Measurements from ENCODE around the gene SERPINB13.

The SERPINB13 gene, protein sequence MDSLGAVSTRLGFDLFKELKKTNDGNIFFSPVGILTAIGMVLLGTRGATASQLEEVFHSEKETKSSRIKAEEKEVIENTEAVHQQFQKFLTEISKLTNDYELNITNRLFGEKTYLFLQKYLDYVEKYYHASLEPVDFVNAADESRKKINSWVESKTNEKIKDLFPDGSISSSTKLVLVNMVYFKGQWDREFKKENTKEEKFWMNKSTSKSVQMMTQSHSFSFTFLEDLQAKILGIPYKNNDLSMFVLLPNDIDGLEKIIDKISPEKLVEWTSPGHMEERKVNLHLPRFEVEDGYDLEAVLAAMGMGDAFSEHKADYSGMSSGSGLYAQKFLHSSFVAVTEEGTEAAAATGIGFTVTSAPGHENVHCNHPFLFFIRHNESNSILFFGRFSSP

GRCh38 chr18:63586966-63587365, at the start of gene SERPINB13:
Gene SERPINB13 (plus strand): TSS chr18:63587343. CDS start chr18:63588668, 1,325 bp downstream.
- DNase-seq, result no peak

DNA sequence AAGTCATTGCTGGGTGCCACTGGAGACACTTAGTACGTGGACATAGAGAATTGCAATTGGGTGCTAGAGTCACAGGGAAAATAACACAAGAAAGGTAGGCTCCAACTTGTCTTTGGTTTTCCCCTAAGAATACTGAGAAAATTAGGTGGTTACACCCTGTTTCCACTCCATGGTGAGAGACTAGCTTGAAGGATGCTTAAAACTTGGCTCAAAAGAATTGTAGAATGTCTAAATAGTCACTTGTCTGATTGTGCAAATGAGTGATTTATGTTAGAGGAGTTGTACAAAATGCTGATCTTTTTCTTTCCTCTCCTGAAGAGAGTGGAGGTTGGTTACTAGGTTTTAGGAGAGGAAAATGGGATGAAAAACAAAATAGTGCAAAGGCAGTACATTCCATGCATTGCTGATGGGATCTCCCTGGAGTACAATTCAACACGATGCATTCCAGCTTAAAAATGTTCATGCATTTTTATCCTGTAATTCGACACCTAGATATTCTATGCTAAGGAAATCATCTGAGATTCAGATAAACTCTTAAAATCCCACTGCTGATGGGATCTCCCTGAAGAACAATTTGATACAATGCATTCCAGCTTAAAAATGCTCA, 47.1 kb upstream of the SERPINB13 start:
- no peak for DNase-seq

- no peak for DNase-seq
These were observed 45.1 kb upstream of the SERPINB13 start, which contains the start of gene SERPINB12 for GRCh38 chr18:63542069-63542468. Gene SERPINB12 (plus strand): TSS chr18:63542369. CDS start chr18:63556160, 13,791 bp downstream.

GRCh38 chr18:63544017-63544416, 43.1 kb upstream of the SERPINB13 start:
- no peak for DNase-seq

DNA sequence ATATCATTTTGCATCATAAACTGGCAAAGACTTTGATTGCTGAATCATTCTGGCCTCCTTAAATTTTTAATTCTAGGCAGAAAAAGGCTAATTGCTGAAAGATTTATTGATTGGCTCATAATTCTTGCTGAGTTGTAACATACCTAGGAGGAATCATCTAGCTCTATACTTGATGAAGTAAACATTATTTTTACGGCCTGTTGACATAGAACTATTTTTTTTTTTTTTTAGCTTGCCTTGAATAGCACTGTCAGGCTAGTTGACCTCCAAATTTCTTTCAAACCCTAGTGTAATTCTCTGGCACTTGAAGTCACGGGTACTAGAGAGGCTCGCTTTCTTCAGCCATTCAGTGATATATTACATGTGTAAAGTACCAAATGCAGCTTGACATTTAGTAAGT, 42.1 kb upstream of the SERPINB13 start:
- no peak for DNase-seq

- DNase-seq, result no peak
These were observed 37.1 kb upstream of the SERPINB13 start for GRCh38 chr18:63550068-63550467.

GRCh38 chr18:63551769-63552168, 35.4 kb upstream of the SERPINB13 start:
- no peak for DNase-seq

- DNase-seq, result no peak
These were observed 34.6 kb upstream of the SERPINB13 start for GRCh38 chr18:63552581-63552980.

DNA sequence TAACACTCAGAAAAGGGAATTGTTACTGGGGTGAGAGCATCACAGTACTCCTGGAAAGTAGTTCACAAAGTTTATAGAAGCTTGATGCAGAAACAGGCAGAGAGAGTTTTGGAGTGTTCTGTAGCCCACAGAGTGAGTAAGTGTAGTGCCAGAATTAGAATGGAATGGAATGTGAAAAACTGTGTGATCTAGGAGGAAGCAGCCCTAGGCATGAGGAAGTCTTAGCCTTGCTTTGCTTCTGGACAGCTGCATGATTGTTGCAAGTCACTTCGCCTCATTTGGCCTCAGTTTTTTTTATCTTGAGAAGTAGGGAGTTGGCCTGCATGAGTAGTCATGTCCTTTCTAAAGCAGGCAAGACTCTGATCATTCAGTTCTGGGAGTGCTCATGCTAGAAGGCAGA, 34.1 kb upstream of the SERPINB13 start:
- DNase-seq, result no peak

DNA sequence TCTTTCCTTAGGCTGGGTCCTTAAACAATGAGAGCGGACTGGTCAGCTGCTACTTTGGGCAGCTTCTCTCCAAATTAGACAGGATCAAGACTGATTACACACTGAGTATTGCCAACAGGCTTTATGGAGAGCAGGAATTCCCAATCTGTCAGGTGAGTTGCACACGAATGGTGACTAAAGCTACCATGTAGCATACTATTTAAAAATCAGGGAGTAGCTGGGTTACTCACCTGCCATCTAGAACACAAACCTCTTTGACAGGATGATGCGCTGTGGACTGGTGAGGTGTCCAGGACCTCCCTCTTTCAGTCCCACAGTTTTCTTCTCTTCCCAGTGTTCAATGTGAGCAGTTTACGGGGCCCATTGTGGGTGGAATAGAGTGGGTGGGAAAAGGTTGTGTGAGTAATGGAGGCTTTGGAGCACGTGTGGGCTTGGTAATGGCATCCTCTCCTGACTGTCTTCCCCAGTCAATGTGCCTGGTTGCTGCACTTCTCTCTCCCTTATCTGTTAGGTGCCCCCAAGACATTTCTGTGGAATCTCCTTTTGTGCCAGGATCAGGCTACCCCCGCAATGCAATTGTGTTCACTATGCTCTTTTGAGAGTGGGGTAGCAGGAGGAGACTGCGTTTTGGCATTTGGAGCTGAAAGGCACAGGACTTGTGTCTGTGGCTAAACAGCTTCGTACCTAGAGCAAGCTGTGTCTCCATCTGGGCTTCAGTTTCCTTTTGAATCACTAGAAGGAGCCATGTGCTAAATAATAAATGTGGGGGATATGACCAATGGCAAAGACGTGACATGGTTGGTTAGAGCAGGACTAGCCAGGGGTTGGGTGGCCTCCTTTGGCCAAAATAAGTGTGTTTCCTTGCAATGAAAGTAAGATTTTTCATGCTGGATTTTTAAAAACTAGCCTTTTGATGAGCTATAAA, 27.3 kb upstream of the SERPINB13 start:
- DNase-seq, result no peak

GRCh38 chr18:63562284-63562683, 24.9 kb upstream of the SERPINB13 start:
- no peak for DNase-seq

- DNase-seq, result no peak
These were observed 23.1 kb upstream of the SERPINB13 start for GRCh38 chr18:63564021-63564420.

DNA sequence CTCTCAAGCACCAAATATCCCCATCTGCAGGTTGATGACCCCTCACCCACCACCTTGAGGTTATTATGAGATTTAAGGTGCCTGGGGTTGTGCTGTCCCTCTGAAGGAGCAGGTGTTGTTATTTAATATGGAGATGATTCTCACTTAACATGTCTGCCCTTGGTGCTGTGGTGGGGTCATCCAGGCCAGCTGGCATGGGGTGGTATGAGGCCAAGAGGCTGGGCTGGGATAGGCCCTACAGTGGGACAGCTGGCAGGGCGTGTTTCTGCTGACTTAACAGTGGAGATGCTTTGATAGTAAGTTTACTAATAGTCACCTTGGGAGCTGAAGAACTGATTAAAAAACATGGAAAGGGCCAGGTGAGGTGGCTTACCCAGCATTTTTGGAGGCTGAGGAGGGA, 22.6 kb upstream of the SERPINB13 start:
- DNase-seq, result no peak

DNA sequence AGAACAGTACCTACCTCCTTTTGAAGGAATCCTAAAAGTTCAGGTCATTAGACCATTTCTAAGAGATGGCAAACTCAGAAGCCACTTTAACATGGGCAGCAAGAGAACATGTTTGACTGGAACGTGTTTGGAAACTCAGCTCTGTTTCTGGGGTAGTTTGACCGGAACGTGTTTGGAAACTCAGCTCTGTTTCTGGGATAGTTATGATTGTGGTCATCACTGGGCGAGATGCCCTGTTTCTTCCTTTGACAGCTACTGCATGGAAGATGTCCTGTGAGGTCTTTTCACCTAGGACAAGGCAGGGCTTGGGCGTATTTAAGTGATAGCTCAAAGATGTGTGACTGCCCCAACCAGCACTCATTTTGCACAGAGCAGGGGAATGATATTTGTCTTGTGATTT, 19.9 kb upstream of the SERPINB13 start:
- DNase-seq, result no peak

DNA sequence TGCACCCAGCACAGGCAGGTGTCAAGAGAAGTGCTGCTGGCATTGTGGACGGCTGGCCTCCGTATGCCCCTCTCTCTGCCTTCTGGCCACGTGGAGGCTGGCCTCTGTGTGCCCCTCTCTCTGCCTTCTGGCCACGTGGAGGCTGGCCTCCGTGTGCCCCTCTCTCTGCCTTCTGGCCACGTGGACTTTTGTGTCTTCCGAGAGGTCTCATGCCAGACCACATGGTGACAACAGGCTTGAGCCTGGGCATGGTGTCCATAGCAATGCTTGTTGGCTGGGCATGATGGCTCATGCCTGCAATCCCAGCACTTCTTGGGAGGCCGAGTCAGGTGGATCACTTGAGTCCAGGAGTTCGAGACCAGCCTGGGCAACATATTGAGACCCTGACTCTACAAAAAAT, 19.3 kb upstream of the SERPINB13 start:
- no peak for DNase-seq

GRCh38 chr18:63570721-63571120, 16.4 kb upstream of the SERPINB13 start:
- no peak for DNase-seq

- no peak for DNase-seq
These were observed 11.5 kb upstream of the SERPINB13 start for GRCh38 chr18:63575681-63576080.

GRCh38 chr18:63578357-63578958, 8.7 kb upstream of the SERPINB13 start:
- DNase-seq, result no peak

DNA sequence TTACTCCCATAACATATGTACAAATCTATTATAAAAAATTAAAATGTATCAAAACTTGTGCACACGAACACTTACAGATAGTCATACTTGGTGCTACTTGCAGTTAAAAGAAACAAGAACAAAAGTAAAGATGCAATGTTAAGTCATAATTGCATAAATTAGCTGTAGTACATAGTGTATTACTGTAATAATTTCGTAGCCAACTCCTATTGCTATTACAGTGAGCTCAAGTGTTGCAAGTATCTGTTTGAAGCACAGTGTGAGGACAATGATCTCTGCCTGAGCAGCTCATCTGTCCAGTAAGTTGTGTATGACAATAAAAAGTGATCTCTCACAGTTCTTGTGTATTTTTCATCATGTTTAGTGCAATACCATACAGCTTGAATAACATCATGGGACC, 7.5 kb upstream of the SERPINB13 start:
- DNase-seq, result no peak

GRCh38 chr18:63585988-63586387, 1.2 kb upstream of the SERPINB13 start:
- no peak for DNase-seq

DNA sequence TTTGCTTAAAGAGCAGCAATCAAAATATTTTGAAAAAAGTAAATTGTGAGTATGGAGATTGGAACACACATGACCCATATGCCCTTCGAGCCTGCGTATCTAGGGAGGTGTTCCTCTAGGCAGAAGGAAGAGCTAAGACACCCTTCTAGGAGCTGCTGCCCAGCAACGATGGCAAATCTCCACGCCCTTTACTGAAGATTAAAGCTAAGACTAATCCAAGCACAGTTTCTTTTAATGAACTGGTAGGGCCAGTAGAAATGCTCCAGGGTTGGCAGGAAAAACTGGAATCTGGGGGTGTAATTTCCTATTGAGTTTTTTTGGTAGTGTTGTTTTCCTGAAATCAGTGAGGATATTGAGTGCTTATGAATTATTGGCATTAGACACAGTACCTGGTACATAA, 712 bp upstream of the SERPINB13 start:
- DNase-seq, result no peak

- no peak for DNase-seq
These were observed 1.8 kb downstream of the SERPINB13 start for GRCh38 chr18:63588909-63589308.

GRCh38 chr18:63590373-63590772, 3.2 kb downstream of the SERPINB13 start:
- no peak for DNase-seq

Data from stimulated activated CD4-positive, alpha-beta T cell treated with anti-CD3 and anti-CD28 coated beads, Interleukin-1b, Interleukin-23, amount 100 ng/mL, for 48 hours (primary cell).